NT2/D1 (cell line): Measurements from ENCODE around the gene RNU6-1.

ENCODE experiments used
- SUZ12 ChIP-seq: IDR thresholded peaks from 2 replicates; pipeline ENCODE4 v1.6.1; 2011; ENCODE audit not compliant: insufficient read length, insufficient read depth; ENCODE audit errors: extremely low read depth
- YY1 ChIP-seq: IDR thresholded peaks from 2 replicates; pipeline ENCODE4 v1.6.1; 2011; ENCODE audit not compliant: insufficient read length, insufficient read depth
- ZNF274 ChIP-seq: IDR thresholded peaks from 2 replicates; pipeline ENCODE4 v1.6.1; 2011; ENCODE audit warnings: mild to moderate bottlenecking, low read depth, low read length

DNA sequence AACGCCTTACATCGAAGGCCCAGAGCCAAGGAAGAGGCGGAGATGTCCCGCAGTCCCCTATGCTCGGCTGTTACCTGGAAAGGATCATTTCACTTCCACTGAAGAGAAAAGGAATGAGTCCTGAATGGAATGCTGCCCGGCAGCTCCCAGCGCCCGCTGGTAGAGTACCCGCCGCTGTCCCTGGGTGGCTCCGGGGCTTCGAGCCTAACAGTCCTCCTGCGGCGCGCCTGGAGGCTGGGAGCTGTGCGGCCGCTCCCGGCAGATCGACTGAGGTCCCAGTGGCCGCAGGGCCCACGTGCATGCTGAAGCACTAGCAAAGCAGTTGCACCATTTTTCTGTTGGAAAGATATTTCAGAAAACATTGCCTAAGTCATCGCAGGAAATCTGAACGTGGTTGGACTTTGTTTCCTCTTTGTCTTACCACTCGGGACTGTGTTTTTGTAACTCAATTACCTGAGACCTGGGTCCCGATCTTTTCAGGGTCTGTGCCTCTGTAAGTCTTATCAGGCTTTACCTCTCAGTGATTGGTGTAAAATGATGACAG, 984 bp downstream of the RNU6-1 start:
- no peak for TF ChIP-seq YY1
- TF ChIP-seq ZNF274 = no peak
- no peak for TF ChIP-seq SUZ12
